NCI-H460 (cell line): ENCODE data around the gene HTN3. TPM values are rescaled to one million over a fixed set of nuclear protein-coding genes. Genes with fewer than 3 reads are reported as not detected.

Source experiments
- total RNA-seq: library from RNA; depleted of rRNA; stranded (reverse); fragments of >200 nt; shearing (Covaris generic); gene quantifications from 2 replicates; pipeline ENCODE4 v1.2.3, GENCODE V29; 2014; rRNA removed

HTN3 gene
- total RNA-seq, 1 experiment from 2014 or later, result not detected

Other genes with a start within 250 kb of the HTN3 start
- not detected in 2 replicates for gene SULT1E1, start 168.3 kb upstream of the HTN3 start, total RNA-seq
- gene CSN1S1, start 97.4 kb upstream of the HTN3 start, total RNA-seq, result not detected in 2 replicates
- not detected in 2 replicates for gene CSN2, start 62.7 kb upstream of the HTN3 start, total RNA-seq
- gene STATH, start 32.5 kb upstream of the HTN3 start, total RNA-seq, result not detected in 2 replicates
- gene HTN1, start 22.0 kb downstream of the HTN3 start, total RNA-seq, result not detected in 2 replicates
- not detected in 2 replicates for gene PRR27, start 125.8 kb downstream of the HTN3 start, total RNA-seq
- not detected in 2 replicates for gene ODAM, start 167.3 kb downstream of the HTN3 start, total RNA-seq
- not detected in 2 replicates for gene FDCSP, start 197.7 kb downstream of the HTN3 start, total RNA-seq
- not detected in 2 replicates for gene CSN3, start 214.1 kb downstream of the HTN3 start, total RNA-seq